ENCODE measurements around the gene AS3MT.
"Not testable (repeated sequence)": the region's sequence is repeated elsewhere in the genome, so short reads cannot be mapped to it uniquely, and the experiment has no call there.

Gene AS3MT

GRCh38 chr10:102923601-102924000, 54.3 kb downstream of the AS3MT start:
- DNase-seq: no peak

- no peak for DNase-seq
These were observed 57.6 kb downstream of the AS3MT start for GRCh38 chr10:102926842-102927241.

- DNase-seq: peak; percentile 43 to 54 (median 50)
These were observed 58.2 kb downstream of the AS3MT start for GRCh38 chr10:102927311-102928010.

GRCh38 chr10:102928442-102928841, 59.2 kb downstream of the AS3MT start:
- not testable (repeated sequence) for DNase-seq

GRCh38 chr10:102930720-102931119, 61.5 kb downstream of the AS3MT start:
- DNase-seq: no peak

- DNase-seq: no peak
These were observed 62.4 kb downstream of the AS3MT start for GRCh38 chr10:102931643-102932042.

GRCh38 chr10:102935505-102935904, 66.2 kb downstream of the AS3MT start:
- DNase-seq: no peak

GRCh38 chr10:102935939-102936605, 66.8 kb downstream of the AS3MT start:
- DNase-seq: no peak

- DNase-seq: no peak
These were observed 72.1 kb downstream of the AS3MT start for GRCh38 chr10:102941401-102941800.

GRCh38 chr10:102945449-102945848, 76.2 kb downstream of the AS3MT start:
- DNase-seq: no peak

- no peak for DNase-seq
These were observed 76.7 kb downstream of the AS3MT start for GRCh38 chr10:102945962-102946361.

- no peak for DNase-seq
These were observed 77.7 kb downstream of the AS3MT start for GRCh38 chr10:102946992-102947391.

- DNase-seq: no peak
These were observed 78.9 kb downstream of the AS3MT start for GRCh38 chr10:102948176-102948575.

- DNase-seq: no peak
These were observed 79.5 kb downstream of the AS3MT start for GRCh38 chr10:102948786-102949185.

GRCh38 chr10:102949916-102950315, 80.6 kb downstream of the AS3MT start:
- DNase-seq: peak in 1 of 3 donors; percentile 7

- no peak for DNase-seq
These were observed 82.0 kb downstream of the AS3MT start for GRCh38 chr10:102951316-102951715.

Data from suppressor macrophage treated with lipopolysaccharide for 1 hour (primary cell).